ENCODE results near the gene BABAM2. TPM values are rescaled to one million over a fixed set of nuclear protein-coding genes. Genes with fewer than 3 reads are reported as not detected.

BABAM2 gene
- total and polyA plus RNA-seq, 2 of the 4 experiments (the other 2 are of a cell fraction) = 20.9 to 23.1 TPM

- dilution Hi-C loops (cut with HindIII; ENCODE audit: low sequenced_read_pairs, unreplicated experiment) = no loop called here
- no peak overlapping the region for H3K18ac ChIP-seq (ENCODE audit: low read depth, low read length)
Measured at GRCh38 chr2:28217042-28217740, 326.7 kb downstream of the BABAM2 start.

More at GRCh38 chr2:28217042-28217740, 326.7 kb downstream of the BABAM2 start:
- no peak overlapping the region for H4K8ac ChIP-seq (ENCODE audit: low read depth in 2 of 2, low read length in 2 of 2)
- ChIA-PET POLR2A (ENCODE audit: unreplicated experiment) (no interaction called here), CTCF (no interaction called here)
- no peaks in the 10 kb centered on the region for H3K36me3 ChIP-seq (ENCODE audit: control insufficient read depth, insufficient read depth, low read length)
- no peaks in the 10 kb centered on the region for H3K9me1 ChIP-seq (ENCODE audit: insufficient read depth, low read length)
- no peaks in the 10 kb centered on the region for H4K20me1 ChIP-seq (ENCODE audit: insufficient read depth, low read length)
- no peak overlapping the region for H3K27ac ChIP-seq (ENCODE audit: insufficient read depth, low read length)
- H3K9ac ChIP-seq (ENCODE audit: low read depth, low read length) = no peak overlapping the region
- DNase-seq = no peak
- no peaks in the 10 kb centered on the region for H3K79me1 ChIP-seq (ENCODE audit: low read depth in 1 of 2, low read length in 2 of 2)
- no peak overlapping the region for H3K4me3 ChIP-seq (ENCODE audit: insufficient read depth, low read depth, low read length)
- H3K4ac ChIP-seq (ENCODE audit: low read depth, low read length) = no peak overlapping the region
- H4K91ac ChIP-seq (ENCODE audit: insufficient read depth, low read depth, low read length) = no peak overlapping the region
- no TSS peak for BruUV-seq (replicated peaks)
- TF ChIP-seq CEBPB (IDR thresholded peaks at IDR 0.05; ENCODE audit: low read depth, low read length) (no peak), POLR2A (IDR thresholded peaks at IDR 0.05; ENCODE audit: low read depth, low read length) (no peak), NFE2L2 (IDR thresholded peaks at IDR 0.05; ENCODE audit: low read depth, low read length) (no peak), ELK1 (IDR thresholded peaks at IDR 0.05; ENCODE audit: borderline replicate concordance, low read depth, low read length) (no peak), CHD1 (IDR thresholded peaks at IDR 0.05; ENCODE audit: low read depth, low read length) (no peak), SMC3 (IDR thresholded peaks at IDR 0.05; ENCODE audit: low read depth, low read length) (no peak), BHLHE40 (IDR thresholded peaks at IDR 0.05; ENCODE audit: low read depth, low read length) (no peak), RCOR1 (IDR thresholded peaks at IDR 0.05; ENCODE audit: insufficient replicate concordance, low read length) (no peak), MAZ (IDR thresholded peaks at IDR 0.05; ENCODE audit: borderline replicate concordance, low read depth, low read length) (no peak), MAFK (IDR thresholded peaks at IDR 0.05; ENCODE audit: low read depth, low read length) (no peak), USF2 (IDR thresholded peaks at IDR 0.05; ENCODE audit: low read depth, low read length) (no peak), MXI1 (IDR thresholded peaks at IDR 0.05; ENCODE audit: borderline replicate concordance, low read depth, low read length) (no peak), RAD21 (IDR thresholded peaks at IDR 0.05; ENCODE audit: low read length) (no peak)
- TF ChIP-seq, protein P1, sequence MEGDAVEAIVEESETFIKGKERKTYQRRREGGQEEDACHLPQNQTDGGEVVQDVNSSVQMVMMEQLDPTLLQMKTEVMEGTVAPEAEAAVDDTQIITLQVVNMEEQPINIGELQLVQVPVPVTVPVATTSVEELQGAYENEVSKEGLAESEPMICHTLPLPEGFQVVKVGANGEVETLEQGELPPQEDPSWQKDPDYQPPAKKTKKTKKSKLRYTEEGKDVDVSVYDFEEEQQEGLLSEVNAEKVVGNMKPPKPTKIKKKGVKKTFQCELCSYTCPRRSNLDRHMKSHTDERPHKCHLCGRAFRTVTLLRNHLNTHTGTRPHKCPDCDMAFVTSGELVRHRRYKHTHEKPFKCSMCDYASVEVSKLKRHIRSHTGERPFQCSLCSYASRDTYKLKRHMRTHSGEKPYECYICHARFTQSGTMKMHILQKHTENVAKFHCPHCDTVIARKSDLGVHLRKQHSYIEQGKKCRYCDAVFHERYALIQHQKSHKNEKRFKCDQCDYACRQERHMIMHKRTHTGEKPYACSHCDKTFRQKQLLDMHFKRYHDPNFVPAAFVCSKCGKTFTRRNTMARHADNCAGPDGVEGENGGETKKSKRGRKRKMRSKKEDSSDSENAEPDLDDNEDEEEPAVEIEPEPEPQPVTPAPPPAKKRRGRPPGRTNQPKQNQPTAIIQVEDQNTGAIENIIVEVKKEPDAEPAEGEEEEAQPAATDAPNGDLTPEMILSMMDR (conservative IDR thresholded peaks at IDR 0.05; ENCODE audit: low read depth, low read length) = no peak
- no CpG with 5 or more reads among the region's 3 CpGs for WGBS, 2 experiments (ENCODE audit: extremely low coverage in 2 of 2, insufficient read length in 1 of 2)
- H3K4me1 ChIP-seq (ENCODE audit: control insufficient read depth, insufficient read depth, low read length) = 0 out of 2 replicates have a peak, but pooled peaks cover 2% of the 10 kb centered on the region
- H3K23ac ChIP-seq (ENCODE audit: low read depth, low read length) = no peak overlapping the region
- no peak overlapping the region for H2BK15ac ChIP-seq (ENCODE audit: low read depth, low read length)
- intact Hi-C loops (cut with micrococcal nuclease) (no loop called here), in situ Hi-C loops (cut with MboI; ENCODE audit: low sequenced_read_pairs) (no loop called here)
- ATAC-seq (ENCODE audit: low read depth) = no peak
- H2BK120ac ChIP-seq (ENCODE audit: low read depth, low read length) = no peak overlapping the region
- no peak overlapping the region for H3K56ac ChIP-seq (ENCODE audit: extremely low read depth, insufficient read depth, low read length)
- no peak overlapping the region for H2BK20ac ChIP-seq (ENCODE audit: low read depth, low read length)
- H3K4me2 ChIP-seq (ENCODE audit: low read depth, low read length) = no peak overlapping the region
- no peak overlapping the region for H2AK5ac ChIP-seq (ENCODE audit: low read depth, low read length)
- no peaks in the 10 kb centered on the region for H3K9me3 ChIP-seq (ENCODE audit: control insufficient read depth, insufficient read depth, low read length)
- no peak overlapping the region for H2AFZ ChIP-seq (replicated peaks; ENCODE audit: low read length, poor library complexity)
- no peak overlapping the region for H3K14ac ChIP-seq (replicated peaks; ENCODE audit: low read depth, low read length)
- no peaks in the 10 kb centered on the region for H3K27me3 ChIP-seq (ENCODE audit: control insufficient read depth, insufficient read depth, low read length)
- no peak overlapping the region for H4K5ac ChIP-seq (ENCODE audit: low read depth, low read length)
- no peak overlapping the region for H2AK9ac ChIP-seq (replicated peaks; ENCODE audit: low read depth, low read length, poor library complexity)
- no peak overlapping the region for H2BK5ac ChIP-seq (ENCODE audit: low read depth, low read length, poor library complexity, severe bottlenecking)
